Dermis microvascular lymphatic vessel endothelial cell (primary cell): ENCODE data around the gene FANCE. TPM values are rescaled to one million over a fixed set of nuclear protein-coding genes. Genes with fewer than 3 reads are reported as not detected.
A peak's percentile ranks its signal among the peaks of the same experiment; 100 is the strongest.

Experiments
- DNase-seq, 2 donors: peaks; one replicate each; pipeline versions ENCODE4 v3.0.0 to v3.0.0-alpha.2; 2010; ENCODE audit warnings: low read depth in 2 of 2
- total RNA-seq: library from RNA; depleted of rRNA; stranded (reverse); fragments of >200 nt; gene quantifications from 2 replicates; pipeline ENCODE4 v1.2.1, GENCODE V29; 2014

The FANCE gene
- total RNA-seq, 1 donor from 2014 or later, result 10.3 TPM

DNA sequence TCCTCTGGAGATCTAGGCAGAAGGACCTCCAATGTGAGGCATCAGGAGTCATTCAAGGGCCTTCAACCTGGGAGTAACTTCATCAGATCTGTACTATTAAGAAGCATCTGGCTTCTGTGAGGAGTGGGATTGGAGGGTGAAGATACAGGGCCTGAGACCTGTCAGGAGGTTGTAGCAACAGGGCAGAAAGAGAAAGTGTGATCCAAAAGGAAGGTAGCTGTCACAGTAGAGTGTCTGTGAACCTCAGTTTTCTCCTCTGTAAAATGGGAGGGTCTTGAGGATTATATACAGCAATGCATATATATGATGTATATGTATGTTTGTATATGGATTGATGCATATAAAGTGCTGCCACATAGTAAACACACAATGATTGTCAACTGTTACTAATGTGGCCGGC lies 13.5 kb downstream of the FANCE start:
- DNase-seq, result no peak

DNA sequence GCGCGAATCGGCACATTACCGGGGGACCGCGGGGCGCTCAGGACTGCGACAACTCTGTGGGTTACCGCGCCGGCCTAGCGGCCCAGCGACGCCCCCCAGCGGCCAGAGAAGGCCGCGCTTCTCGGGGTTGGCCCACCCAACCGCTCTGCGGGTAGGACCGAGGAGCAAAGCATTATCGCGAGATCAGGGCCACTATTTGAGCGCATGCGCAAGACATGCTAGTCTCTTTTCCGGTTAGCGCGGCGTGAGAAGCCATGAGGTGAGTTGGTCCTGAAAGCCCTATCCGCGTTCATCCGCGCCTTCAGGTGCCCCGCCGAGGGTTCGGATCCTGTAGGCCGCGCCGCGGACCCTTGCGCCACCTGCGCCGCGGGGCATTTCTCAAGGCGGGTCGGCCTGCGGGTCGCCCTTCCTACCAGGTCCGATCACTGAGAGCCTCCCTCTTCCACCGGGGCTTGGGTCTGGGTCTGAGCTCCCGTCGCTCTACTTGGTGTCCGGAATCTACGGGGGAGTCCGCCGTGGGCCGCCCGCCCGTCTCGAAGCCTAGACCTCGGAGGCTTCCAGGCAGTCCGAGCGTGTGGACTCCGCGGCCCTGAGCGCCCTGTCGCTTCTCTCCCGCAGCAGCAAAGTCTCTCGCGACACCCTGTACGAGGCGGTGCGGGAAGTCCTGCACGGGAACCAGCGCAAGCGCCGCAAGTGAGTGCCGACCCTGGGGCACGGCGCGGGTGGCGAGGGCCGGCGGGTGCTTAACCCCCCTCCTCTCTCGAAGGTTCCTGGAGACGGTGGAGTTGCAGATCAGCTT lies 16.2 kb downstream of the FANCE start, which contains the start of gene RPL10A:
RPL10A (plus strand) TSS at position 221 of the 799 bp plus-strand sequence; CDS start at position 255, 34 bp downstream.
- DNase-seq, result peak; percentile 96 to 97

DNA sequence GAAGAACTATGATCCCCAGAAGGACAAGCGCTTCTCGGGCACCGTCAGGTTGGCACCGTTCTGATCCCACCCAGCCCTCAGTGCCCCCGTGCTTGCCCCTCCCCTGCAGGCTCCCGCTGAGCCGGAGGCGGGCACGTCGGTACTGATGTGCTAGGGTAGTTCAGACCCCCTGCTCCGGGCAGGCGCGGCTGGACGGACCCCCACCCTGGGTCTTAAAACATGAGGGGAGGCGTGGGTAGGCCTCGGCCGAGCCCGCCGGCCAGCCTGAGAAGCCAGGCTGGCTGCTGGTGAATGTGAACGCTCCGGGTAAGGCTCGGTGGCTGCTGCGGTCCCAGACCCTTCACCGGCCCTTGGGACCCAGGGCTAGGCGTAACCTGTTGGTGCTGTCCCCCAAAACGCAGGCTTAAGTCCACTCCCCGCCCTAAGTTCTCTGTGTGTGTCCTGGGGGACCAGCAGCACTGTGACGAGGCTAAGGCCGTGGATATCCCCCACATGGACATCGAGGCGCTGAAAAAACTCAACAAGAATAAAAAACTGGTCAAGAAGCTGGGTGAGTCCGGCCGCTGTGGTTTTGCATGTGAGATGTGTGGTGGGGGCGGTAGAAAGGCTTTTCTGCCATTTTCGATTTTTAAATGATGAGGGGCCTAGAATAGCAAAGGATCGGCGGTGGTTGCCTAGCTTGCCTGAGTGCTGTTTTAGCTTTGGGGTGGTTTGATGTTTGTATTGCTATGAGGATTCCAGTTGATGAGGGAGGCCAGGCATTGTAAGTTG lies 17.0 kb downstream of the FANCE start:
- DNase-seq, result no peak

DNA sequence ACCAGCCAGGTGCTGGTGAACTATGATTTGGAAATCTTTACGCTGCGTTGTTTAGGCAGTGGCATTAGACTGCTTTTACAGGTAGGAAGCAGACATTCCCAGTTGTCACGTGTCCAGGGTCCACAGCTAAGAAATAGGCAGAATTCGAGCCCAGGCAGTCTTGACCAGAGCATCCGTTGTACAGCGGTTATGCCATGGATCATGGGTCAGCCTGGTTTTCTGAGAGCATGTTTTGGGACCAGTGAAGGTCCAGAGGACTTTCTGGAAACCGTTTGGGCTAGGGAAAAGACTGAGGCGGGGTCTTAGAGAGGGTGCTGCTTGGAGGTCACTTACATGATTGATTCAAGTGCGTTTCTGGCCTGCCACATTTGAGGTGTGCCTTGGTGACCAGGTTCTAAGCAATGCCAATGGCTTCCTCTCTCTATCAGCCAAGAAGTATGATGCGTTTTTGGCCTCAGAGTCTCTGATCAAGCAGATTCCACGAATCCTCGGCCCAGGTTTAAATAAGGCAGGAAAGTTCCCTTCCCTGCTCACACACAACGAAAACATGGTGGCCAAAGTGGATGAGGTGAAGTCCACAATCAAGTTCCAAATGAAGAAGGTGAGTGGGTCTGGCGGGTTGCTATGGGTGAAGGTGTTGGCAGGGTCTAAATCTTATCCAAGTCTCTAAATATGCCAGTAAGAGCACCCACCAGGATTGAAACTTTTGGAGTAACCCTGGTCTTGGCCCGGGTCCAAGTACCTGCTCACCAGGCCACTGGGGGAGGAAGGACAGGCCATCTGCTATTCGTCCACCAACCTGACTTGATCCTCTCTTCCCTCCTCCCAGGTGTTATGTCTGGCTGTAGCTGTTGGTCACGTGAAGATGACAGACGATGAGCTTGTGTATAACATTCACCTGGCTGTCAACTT lies 17.9 kb downstream of the FANCE start:
- peak in 1 of 2 donors; percentile 21 for DNase-seq

DNA sequence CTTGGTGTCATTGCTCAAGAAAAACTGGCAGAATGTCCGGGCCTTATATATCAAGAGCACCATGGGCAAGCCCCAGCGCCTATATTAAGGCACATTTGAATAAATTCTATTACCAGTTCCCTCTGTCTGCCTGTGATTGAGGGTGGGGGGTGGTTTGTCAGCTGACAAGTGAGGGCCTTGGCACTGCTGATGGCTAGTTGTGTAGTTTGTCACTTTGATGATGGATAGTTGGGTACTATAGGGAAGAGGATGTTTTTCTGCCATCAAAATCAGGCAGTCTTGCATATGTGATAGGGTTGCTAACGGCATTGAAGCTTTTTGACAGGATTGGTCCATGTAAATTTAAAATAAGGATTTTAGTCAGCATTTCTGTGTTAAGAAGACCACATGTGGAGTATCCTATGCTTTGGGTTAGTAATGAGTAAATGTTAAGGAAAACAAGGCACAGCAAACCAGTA lies 18.6 kb downstream of the FANCE start:
- no peak for DNase-seq

DNA sequence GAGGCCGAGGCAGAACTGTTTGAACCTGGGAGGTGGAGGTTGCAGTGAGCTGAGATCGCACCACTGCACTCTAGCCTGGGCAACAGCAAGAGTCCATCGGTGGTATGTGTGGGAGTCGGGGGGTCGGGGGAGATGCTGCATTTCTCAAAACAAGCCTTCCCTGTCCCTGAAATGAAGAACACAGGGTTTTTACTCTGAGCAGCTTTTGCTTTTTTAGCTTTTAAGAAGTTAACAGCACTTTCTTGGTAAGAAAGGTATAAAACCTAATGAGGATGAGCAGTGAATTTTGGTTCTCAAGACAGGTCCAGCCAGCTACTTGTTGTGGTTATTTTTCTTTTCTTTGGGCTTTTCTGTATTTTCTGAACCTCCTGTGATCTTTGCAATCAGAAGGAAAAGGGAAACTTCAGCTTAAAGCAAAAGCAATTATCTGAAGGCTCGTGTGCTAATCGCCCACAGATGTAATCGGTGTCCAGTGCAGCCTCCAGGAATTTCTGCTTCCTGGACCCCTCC lies 19.8 kb downstream of the FANCE start:
- DNase-seq, result no peak

DNA sequence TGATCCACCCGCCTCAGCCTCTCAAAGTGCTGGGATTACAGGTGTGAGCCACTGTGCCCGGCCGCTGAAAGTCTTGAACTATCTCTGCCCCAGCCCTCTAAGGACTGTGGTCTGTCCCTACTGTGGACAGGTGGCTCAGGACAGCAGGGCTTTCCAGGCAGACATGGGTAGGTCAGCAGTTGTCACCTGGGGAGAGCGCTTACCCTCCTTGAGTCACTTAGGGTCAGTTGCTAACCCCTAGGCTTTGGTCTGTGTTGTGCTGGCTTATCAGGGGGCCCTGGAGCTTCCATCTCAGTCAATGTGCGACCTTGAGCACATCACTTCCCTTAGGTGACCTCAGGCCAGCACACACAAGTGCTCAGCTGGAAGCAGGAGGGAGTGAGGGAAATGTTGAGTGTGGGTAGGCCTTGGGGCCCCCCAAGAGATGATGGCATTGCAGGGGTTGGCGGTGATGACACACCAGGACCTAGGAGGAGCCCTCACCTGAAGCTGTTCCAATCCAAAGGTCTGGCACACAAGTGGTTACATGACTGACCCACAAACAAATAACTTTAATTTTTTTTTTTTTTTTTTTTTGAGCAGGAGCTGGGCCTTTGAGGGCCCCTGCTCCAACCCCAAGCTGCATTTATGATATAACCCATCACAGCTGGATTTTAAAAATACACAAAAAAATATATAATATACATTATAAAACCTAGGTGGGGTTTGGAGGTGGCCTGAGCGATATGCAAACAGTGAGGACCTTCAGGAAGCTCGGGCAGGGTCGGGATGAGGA lies 21.1 kb downstream of the FANCE start:
- no peak for DNase-seq

DNA sequence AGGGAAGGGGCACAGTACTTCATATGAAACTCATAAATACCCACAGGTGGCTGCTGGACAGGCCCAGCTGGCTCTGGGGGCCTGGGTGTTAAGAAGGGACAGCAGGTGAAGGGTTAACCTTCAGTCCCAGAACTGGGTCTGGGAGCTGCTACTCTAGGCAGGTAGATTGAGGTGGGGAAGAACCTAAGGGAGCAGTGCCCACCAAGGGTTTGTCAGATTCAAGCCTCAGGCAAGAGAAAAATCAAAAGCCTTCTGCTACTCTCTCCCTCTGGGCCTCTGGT lies 21.7 kb downstream of the FANCE start:
- DNase-seq, result no peak

DNA sequence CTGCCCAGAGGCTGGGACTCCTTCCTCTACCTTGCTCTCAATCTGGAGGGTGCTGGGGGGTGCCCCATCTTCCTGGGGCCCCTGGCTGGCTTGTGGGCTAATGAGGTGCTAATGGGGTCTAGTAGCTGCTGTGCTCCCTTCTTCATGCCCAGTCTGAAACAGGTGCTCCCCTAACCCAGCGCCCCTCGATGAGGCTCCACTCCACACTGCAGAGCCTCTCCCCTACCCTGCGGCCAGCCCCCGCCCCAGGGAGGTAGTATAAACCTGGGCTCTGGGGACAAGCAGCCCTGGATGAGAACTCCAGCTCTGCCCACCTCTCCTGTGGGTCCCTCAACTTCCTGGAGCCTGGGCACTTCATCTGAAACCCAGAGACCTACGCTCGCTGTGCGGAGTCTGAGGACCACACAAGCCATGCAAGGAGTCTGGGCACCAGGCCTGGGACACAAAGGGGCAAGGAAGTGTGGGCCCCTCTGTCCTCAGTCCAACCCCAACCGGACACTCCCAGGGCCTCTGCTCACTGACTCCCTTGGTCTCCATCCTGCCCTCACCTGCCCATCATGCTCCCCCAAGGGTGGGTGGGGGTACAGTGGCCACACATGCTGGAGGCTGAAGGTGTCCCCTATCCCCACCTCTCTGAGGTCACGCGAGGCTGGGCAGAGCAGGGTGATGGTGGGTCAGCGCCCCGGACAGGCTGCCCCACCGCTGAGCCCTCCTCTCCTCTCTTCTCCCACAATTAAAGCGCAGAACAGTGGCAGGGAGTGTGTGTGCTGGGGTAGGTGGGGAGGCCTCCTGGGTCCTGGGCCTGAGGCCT lies 22.2 kb downstream of the FANCE start:
- DNase-seq, result no peak

DNA sequence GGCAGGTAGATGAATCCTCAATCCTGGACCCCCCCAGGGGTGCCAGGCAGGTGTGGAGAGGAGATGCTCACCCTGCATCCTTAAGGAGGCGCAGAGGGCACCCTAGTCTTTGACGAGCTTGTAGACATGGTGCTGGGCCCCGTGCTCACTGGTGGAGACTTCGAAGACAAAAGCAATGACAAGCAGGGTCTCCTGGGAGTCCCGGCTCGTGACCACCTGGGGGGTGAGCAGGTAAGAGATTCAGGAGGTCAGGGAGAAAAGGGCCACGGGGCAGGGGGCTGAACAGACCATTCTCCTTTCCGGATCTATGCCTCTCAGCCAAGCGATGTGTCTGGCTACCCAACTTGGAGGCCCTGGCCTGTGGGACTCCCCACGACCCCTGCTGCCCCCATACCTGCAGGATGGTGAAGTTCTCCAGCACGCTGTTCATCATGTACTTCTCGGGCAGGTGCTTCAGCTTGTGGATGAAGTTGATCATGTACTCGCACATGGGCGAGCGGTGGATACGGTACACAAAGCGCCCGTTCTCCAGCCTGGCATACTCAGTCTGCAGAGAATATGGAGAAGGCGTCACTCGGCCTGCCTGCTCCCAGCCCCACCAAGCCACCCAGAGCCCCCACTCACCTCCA lies 22.9 kb downstream of the FANCE start:
- no peak for DNase-seq

DNA sequence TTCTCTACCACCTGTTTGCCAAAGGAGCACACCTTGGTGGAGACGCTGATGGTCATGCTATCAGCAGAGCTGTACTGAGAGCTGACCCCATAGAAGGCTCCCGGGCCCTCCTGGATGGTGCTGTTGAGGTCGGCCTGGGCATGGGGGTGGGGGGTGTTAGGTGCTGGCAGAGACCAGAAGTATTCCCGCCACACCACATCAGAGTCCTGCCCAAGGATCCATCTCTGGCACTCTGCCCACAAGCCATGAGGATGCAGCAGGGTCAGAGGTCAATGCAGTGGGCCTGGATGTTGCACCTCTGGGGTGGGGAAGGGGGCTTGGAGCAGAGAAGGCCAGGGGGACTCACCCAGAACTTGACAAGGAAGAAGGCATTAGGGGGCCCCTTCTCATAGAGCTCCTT lies 23.4 kb downstream of the FANCE start:
- no peak for DNase-seq

DNA sequence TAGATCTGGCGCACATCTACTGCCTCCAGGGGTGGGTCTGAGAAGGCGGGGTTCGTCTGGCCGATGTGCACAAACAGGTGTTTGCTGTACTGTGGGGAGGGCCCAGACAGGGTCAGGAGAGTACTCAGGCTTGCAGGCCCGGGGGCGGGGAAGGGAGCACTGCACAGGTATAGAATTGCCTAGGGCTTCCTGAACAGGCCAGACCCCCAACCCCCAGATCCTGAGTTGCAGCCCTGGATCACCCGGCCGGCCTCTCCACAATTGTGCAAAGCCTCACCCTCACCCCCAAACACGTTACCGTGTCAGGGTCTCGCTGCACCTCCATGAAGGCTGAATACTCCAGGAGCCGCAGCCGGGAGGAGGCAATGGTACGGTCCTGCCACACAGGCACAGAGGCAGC lies 23.9 kb downstream of the FANCE start:
- no peak for DNase-seq

DNA sequence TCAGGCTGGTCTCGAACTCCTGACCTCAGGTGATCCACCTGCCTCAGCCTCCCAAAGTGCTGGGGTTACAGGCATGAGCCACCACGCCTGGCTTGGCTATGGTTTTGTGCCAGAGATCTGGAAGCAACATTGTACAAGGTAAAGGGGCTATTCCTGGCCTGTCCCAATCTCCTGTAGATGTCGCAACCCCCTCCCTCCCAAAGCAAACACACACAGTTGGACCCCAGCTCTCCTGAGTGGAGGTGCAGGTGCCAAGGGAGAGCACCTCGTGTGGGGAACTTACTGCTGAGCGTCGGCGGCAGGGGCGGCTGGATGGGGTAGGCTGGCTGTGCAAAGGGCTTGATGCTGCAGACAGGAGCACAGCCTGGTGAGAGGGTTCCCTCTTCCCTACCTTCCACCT lies 24.9 kb downstream of the FANCE start:
- DNase-seq, result no peak

DNA sequence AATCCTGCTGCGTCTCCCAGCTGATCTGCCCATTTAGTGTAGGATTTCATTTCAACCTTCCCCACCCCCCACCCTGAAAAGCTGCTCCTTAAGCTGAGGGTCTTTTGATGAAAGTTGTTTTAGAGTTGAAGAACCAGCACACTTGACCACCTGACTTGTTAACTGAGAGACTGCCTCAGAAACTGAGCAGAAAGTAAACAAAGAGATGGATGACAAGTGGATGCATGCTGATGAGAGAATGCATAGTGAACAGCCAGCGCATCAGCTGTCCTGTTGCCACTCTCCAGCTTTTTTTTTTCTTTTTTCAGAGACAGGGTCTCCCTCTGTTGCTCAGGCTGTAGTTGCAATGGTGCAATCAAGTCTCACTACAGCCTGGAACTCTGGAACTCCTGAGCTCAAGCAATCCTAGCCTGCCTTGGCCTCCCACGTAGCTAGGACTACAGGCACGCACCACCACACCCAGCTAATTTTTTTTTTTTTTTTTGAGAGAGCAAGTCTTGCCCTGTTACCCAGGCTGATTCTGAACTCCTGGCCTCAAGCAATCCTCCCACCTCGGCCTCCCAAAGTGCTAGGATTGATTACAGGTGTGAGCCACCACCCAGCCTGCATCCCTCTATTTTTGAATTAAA lies 25.5 kb downstream of the FANCE start:
- DNase-seq, result no peak

DNA sequence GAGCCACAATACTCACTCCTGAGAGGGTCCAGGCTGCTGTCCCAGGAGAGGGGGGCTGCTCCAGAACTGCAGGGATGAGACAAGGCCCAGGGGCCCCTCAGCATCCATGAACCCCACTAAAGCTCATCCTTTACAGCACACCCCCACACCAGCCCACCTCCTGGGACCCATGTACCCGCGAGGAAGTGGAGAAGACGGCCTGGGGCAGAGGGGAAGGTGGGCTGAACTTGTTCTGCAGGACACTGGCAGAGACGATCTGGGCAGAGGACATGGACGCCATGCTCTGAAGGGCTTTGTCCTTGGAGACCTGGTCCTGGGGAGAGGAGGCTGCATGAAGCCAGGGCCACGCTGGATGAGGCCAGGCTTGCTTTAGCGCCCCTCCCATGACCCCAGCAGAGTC lies 26.1 kb downstream of the FANCE start:
- no peak for DNase-seq

DNA sequence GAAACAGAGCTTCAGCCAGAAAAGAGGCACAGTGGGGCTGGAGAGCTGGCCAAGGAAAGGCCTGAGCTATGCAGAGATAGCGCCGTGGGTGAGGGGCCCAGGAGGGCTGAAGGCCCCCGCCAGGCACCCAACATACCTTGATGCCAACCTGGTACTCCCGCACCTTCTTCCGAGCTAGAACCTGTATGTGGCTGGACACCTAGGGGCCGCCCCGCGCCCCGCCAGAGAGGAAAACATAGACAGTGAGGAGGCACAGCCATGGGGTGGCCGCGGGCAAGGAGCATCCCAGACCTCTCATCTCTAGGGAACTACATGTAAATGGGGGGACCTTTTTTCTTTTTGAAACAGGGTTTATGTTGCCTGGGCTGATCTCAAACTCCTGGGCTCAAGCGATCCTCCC lies 28.0 kb downstream of the FANCE start:
- no peak for DNase-seq

DNA sequence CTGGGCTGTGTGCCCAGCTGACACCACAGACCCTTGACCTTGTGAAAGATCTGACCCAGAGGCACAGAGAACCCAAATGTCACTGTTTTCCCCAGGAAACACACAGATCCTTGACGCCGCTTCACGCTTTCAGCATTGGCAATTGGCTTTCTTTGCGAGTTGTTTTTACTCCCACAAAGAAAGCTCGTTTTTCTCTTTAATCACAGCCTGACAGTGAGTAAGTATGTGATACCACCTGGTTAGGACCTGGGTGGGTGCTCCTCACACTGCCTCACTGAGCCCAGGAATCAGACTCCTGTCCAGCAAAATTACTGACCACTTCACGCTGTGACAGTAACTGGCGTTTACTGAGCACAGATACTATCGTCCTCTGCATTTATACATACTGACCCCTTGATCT lies 29.1 kb downstream of the FANCE start:
- DNase-seq, result no peak

DNA sequence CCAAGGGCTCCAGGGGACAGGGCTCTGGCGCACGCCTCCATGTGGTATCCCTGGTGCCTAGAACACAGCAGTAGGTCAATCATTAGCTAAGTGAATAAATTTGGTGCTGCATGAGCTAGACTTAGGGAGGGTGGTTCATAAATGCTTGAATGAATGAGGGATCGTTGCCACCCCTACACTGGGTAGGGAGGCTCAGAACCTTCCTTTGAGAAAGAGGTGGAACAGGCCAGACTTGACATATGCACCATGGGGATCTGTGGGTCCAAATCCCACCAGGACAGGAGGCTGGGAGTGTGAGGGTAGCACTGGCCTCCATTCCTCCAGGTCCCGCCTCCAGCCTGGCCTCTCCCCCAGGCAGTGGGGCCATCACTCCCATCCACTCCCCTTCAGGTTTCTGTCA lies 30.9 kb downstream of the FANCE start:
- no peak for DNase-seq

DNA sequence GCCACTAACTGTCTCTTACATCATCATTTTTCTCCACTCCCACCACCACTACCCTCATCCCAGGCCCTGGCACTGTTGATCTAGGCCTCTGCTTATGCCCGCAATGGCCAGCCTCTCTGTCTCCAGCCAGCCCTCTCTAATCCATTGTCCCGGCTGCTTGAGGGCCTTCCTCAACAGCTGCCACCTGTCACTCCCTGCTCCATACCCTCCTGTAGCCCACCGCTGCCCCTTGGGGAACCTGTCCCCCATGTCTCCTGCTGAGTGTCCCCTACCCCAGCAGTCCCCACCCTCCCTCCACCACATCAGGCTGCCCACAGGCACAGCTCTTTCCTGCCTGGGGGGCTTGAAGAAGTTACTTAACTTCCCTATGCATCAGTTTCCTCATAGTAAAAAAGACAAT lies 31.4 kb downstream of the FANCE start:
- no peak for DNase-seq
